GM19452 (cell line): ENCODE results near the gene NTRK1.

Experiments
- ATAC-seq: cut with Tn5 transposase; IDR thresholded peaks from one replicate; pipeline ENCODE4 v1.9.1; 2021; ENCODE audit not compliant: unreplicated experiment

The NTRK1 gene

GRCh38 chr1:156930483-156930882 is 69.8 kb downstream of the NTRK1 start:
- ATAC-seq: no peak
